DMS153 treated with DMSO at 0.1 percent for 48 hours (cell line): ENCODE measurements around the gene FAAP100.
A peak's percentile ranks its signal among the peaks of the same experiment; 100 is the strongest.

Source experiments
- DNase-seq: peaks from one replicate; lab custom pipeline; 2025; ENCODE audit not compliant: unreplicated experiment; lab: John Stamatoyannopoulos, UW

The FAAP100 gene

GRCh38 chr17:81577278-81578000 is 25.3 kb upstream of the FAAP100 start:
- DNase-seq, result no peak

GRCh38 chr17:81576621-81577277 is 24.6 kb upstream of the FAAP100 start:
- no peak for DNase-seq

- no peak for DNase-seq
Observed at GRCh38 chr17:81575836-81576235, 23.7 kb upstream of the FAAP100 start.

- no peak for DNase-seq
Observed at GRCh38 chr17:81574643-81574956, 22.4 kb upstream of the FAAP100 start.

GRCh38 chr17:81573794-81574642 is 21.9 kb upstream of the FAAP100 start:
- DNase-seq, result no peak

GRCh38 chr17:81572563-81573168 is 20.5 kb upstream of the FAAP100 start:
- no peak for DNase-seq

GRCh38 chr17:81570964-81571363 is 18.8 kb upstream of the FAAP100 start:
- no peak for DNase-seq

GRCh38 chr17:81569986-81570514 is 17.9 kb upstream of the FAAP100 start:
- DNase-seq, result no peak

- DNase-seq, result no peak
Observed at GRCh38 chr17:81568416-81568815, 16.3 kb upstream of the FAAP100 start.

- DNase-seq, result no peak
Observed at GRCh38 chr17:81567191-81567590, 15.0 kb upstream of the FAAP100 start.

- DNase-seq, result peak; percentile 70
Observed at GRCh38 chr17:81566461-81567126, 14.4 kb upstream of the FAAP100 start.

GRCh38 chr17:81565231-81565630 is 13.1 kb upstream of the FAAP100 start:
- DNase-seq, result no peak

GRCh38 chr17:81564778-81565177 is 12.6 kb upstream of the FAAP100 start:
- no peak for DNase-seq

GRCh38 chr17:81563861-81564586 is 11.9 kb upstream of the FAAP100 start:
- no peak for DNase-seq

- DNase-seq, result no peak
Observed at GRCh38 chr17:81561494-81561885, 9.3 kb upstream of the FAAP100 start.

GRCh38 chr17:81558941-81559806 is 7.0 kb upstream of the FAAP100 start:
- DNase-seq, result no peak

- DNase-seq, result no peak
Observed at GRCh38 chr17:81558115-81558468, 5.9 kb upstream of the FAAP100 start.

GRCh38 chr17:81557276-81558114 is 5.3 kb upstream of the FAAP100 start:
- no peak for DNase-seq
